ENCODE data around the gene SPPL2B.

Gene SPPL2B

DNA sequence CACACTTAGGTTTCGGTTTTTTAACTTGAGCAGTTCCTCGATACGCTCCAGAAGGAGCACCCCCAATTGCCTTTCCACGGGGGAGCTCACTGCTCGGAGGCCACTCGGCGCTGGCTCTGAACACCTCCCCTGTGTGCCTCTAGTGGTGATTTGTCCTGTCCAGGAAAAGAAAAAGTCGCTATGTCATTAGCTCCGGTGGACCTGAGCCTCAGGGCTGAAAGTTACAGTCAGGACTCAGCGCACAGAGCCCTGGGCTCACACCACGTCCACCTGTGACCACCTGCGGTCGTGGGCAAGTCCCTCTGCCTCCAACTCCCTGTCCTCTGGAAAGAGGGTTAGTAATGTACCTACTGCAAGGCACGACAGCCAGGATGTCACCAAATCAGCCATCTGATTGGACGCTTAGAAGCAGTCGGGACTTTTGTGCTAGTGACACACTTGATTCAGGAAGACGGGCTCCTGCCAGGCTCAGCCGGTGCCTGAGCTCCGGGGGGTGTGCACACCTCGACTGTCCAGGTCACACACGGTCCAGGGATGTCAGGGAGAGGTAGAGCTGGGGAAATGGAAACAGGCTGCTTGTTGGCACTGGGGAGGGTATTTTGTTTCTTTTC lies 27.7 kb downstream of the SPPL2B start:
- DNase-seq = no peak

DNA sequence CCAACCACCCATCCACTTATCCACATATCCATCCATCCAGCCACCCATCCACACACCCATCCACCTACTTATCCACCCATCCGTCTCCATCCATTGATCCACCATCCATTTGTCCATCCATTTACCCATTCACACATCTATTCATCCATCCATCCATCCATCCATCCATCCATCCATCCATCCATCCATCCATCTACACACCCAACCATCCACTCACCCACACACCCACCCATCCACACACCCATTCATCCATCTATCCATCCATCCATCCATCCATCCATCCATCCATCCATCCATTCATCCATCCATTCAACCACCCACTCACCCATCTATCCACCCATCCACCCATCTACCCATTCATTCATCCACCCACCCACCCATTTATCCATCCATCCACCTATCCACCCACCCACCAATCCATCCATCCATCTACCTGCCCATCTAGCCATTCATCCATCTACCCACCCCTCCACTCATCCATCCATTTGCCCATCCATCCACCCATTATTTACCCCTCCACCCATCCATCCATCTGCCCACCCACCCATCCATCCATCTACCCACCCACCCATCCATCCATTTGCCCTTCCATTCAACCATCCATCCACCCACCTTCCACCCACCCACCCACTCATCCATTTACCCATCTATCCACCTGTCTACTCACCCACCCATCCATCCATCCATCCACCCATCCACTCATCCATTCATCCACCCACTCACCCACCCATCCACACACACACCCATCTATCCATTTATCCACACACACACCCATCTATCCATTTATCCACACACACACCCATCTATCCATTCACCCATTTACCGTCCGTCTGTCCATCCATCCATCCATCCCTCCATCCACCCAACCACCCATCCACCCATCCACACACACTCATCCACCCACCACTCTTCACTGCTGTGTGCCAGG lies 29.1 kb downstream of the SPPL2B start:
- no peak for DNase-seq

DNA sequence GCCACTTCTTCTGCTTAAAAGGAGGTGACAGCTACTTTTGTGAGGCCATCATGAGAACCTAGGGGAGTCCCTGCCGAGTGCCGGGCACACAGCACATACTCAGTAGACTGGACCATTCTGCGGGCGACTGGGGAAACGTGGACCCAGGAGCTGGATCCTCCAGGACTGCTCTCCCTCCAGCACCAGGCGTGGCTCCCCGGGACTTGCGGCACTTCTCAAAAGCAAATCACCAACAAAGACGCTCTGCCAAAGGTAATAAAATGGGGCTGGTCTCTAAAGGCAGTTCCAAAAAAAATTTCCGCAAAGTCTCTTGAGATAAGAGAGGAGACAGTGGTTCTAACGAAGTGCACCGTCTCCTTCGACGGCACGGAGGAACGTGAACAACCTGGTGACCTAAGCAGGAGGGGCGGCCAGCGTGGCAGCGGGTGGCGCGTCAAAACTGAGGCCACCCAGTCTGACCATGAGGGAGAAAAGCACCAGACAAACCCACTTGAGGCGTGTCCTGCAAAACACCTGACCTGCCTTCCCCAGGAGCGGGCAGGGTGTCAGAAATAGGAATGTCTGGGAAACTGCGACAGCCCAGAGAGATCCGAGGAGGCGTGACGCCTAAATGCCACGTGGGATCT lies 30.2 kb downstream of the SPPL2B start:
- DNase-seq = no peak

DNA sequence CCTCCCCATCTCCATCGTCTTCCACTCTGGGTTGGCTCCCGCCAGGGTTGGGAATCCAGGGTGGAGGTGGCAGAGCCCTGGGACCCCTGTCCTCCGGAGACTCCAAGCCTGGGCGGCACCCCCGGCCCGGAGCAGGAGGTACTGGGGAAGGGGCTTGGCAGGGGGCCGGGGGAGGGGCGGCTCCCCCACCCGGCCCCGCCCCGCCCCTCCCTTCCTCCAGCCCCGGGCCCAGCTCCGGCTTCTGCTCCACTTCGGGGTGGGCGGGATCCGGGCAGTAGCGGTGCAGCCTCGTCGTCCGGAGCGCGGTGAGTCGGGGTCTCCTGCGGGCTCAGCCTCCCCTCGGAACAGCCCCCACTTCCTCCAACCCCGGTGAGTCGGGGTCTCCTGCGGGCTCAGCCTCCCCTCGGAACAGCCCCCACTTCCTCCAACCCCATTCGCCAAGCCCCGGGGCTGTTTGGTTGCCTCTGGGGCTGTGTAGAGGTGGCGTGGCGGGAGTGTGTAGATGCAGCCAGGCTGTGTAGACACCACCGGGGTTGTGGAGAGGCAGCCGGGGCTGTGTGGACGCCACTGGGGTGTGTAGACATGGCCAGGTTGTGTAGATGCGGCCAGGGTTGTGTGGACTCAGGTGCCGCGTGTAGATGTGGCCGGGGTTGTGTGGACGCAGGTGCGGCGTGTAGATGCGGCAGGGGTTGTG lies 31.7 kb downstream of the SPPL2B start, which contains the start of gene TMPRSS9:
TMPRSS9 (plus strand) TSS at position 274 of the 694 bp plus-strand sequence. CDS start 29,521 bp downstream, outside the sequence.
- no peak for DNase-seq

DNA sequence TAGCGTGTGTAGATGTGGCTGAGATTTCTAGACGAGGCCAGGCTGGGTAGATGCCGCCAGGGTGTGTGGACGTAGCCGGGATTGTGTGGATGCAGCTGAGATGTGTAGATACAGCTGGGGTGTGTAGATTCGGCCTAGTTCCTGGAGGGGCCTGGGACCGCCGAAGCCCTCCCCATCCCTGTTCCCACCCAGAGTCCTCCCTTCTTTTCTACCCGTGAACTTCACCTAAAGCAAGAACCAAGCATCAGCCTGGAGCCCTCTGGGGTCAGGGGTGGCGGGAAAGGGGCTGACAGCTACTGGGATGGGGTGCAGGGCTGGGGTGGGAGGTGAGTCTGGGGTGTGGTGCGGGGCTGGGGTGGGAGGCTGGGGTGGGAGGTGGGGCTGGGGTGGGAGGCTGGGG lies 32.3 kb downstream of the SPPL2B start:
- no peak for DNase-seq

GRCh38 chr19:2361246-2362045 lies 33.0 kb downstream of the SPPL2B start:
- no peak for DNase-seq

DNA sequence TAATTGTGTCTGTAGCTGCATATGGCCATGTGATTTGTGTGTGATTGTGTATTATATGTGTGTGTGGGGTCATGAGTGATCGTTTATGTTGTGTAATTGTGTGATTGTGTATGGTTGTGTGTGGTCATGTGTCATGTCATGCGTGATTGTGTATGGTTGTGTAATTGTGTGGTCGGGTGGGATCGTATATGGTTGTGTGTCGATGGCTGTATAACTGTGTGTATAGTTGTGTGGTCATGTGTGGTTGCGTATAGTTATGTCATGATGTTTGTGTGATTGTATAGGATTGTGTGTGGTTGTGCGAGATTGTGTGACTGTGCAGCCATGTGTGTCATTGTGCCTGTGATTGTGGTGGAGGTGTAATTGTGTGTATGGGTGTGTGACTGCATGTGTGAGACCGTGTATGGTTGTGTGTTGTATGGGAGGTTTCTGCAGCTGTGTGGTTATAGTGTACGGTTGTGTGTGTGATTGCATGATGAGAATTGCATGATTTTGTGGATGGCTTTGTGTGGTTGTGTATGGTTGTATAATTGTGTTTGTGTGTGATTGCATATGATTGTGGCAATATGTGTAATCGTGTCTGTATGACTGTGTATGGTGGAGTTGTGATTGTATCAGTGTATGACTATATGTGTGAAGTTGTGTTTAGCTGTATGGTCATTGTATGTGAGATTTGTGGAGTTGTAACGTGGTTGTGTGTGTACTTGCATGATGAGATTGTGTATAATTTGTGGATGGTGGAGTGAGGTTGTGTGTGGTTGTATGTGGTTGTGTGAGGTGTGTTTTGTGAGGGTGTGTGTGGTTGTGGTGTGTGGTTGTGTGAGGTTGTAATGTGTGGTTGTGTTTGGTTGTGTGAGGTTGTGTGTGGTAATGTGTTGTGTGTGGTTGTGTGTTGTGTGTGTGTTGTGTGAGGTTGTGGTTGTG lies 33.8 kb downstream of the SPPL2B start:
- no peak for DNase-seq

- no peak for DNase-seq
These were observed 34.5 kb downstream of the SPPL2B start for GRCh38 chr19:2362970-2363300.

- no peak for DNase-seq
These were observed 34.9 kb downstream of the SPPL2B start for GRCh38 chr19:2363419-2363818.

- DNase-seq = no peak
These were observed 36.9 kb downstream of the SPPL2B start for GRCh38 chr19:2365201-2365970.

GRCh38 chr19:2371656-2372055 lies 43.2 kb downstream of the SPPL2B start:
- no peak for DNase-seq

GRCh38 chr19:2372076-2372612 lies 43.7 kb downstream of the SPPL2B start:
- DNase-seq = no peak

DNA sequence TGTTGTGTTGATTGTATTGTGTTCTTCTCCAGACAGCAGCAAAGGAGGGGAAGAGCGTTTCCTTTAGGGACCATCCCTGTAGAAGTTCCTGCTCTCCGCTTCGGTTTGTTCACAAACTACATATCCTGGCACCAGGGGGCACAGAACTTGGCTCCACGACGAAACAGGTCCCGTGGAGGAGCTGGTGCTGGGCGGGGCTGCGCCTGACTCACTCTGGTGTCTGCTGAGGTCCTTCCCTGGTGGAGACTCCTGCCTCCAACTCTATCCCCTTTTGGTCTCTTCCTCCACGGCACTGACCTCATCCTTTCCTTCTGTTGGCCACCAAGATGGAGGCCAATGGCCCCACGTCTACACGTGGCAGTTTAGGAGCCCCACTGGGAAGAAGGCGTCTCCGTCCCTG lies 46.3 kb downstream of the SPPL2B start:
- no peak for DNase-seq

DNA sequence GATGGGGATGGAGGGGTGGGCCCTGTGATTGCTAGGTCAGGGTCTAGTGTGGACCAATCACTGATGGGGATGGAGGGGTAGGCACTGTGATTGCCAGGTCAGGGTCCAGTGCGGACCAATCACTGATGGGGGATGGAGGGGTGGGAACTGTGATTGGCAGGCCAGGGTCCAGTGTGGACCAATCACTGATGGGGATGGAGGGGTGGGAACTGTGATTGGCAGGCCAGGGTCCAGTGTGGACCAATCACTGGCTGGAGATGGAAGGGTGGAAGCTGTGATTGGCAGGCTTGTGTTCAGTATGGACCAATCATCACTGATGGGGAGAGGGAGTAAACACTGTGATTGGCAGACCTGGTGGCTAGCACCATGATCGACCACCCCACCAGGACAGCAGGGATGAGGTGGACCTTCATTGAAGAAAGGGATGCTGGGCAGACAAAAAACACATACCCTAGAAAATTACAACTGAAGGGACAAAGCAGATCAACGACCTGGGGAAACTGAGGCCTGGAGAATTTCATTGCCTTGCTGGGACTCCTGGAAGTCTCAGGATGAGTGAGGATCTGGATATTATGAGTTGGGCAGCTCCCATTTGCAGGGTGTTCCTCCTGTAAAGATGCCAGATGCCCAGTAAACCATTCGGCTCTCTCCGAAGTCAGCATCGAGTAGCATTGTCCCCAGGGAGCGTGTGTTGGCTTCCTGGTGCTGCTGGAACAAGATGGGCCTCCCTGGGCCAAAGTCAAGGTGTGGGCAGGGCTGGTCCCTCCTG lies 47.1 kb downstream of the SPPL2B start:
- no peak for DNase-seq

DNA sequence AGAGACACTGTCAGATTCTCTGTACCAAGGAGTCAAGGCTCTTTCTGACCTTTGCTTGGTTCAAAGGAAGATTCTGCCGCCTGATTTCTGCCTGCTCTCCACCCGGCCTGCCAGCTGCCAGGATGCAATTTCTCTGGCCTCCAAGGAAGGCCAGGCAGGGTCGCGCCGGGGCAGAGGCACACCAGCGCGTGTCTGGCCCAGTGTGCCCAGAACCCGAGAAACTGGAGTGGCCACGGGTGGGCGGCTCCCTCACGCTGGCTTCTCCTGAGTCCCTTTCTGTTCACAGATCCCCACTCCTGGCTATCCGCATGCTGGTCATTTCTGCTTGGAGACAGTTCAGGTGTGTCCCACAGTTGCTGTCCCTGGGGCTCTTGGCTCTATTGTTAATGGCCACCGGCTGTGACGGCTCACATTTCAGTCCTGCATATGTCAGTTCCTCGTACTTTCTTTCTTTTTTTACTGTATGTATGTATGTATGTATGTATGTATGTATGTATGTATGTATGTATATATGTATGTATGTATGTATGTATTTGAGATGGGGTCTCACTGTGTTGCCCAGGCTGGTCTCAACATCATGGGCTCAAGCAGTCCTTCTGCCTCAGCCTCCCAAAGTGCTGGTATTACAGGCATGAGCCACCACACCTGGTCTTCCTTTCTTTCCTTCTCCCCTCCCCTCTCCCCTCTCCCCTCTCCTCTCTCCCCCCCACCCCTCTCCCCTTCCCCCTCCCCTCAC lies 48.5 kb downstream of the SPPL2B start:
- DNase-seq = no peak

GRCh38 chr19:2380567-2380966 lies 52.1 kb downstream of the SPPL2B start:
- no peak for DNase-seq

DNA sequence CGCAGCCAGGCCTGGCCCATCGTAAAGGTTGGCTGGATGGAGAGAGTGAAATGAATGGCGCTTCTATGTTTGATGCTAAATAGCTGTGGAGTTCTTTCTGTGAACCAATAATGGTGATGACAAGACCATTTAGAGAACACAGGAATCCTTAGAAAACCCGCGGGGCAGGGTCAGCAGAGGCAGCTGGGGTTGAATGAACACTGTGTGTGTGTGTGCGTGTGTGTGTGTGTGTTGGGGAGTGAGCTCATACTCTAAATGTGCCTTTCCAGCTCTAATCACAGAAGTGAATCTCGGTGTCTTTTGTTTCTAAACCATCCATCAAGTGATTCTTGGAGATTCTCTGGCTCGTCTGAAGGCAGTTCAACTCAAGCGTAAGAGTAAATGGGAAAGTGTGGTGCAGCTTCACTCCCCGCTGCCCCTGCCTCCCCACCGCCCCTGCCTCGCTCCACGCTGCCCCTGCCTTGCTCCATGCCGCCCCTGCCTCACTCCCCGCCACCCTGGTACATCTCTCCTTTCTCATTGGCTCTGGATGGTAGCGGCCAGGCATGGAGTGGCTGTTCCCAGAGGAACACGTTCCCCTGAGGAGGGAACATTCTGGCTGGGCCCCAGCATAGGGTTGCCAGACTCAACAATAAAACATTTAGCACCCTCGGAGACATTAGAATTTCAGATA lies 52.8 kb downstream of the SPPL2B start:
- DNase-seq = no peak

Data from activated CD8-positive, alpha-beta memory T cell treated with anti-CD3 and anti-CD28 coated beads, Interleukin-2, amount 50 U/mL, for 48 hours (primary cell).